ENCODE data around the gene NPS.

NPS gene

GRCh38 chr10:127571386-127571785, 22.3 kb downstream of the NPS start:
- H3K4me1 Mint-ChIP-seq (ENCODE audit: low read depth), result no peaks in the 10 kb centered on the region
- no peaks in the 10 kb centered on the region for H3K27me3 Mint-ChIP-seq (ENCODE audit: low read depth)
- H3K27ac Mint-ChIP-seq, result no peak overlapping the region
- H3K36me3 Mint-ChIP-seq (ENCODE audit: low read depth), result no peaks in the 10 kb centered on the region
- H3K4me3 Mint-ChIP-seq, result no peak overlapping the region
- H3K9me3 Mint-ChIP-seq, result no peaks in the 10 kb centered on the region

GRCh38 chr10:127576051-127576450, 26.9 kb downstream of the NPS start:
- Mint-ChIP-seq H3K36me3 (ENCODE audit: low read depth) (no peaks in the 10 kb centered on the region), H3K27ac (no peak overlapping the region), H3K27me3 (ENCODE audit: low read depth) (no peaks in the 10 kb centered on the region), H3K4me3 (no peak overlapping the region), H3K9me3 (no peaks in the 10 kb centered on the region), H3K4me1 (ENCODE audit: low read depth) (no peaks in the 10 kb centered on the region)

- H3K36me3 Mint-ChIP-seq (ENCODE audit: low read depth), result no peaks in the 10 kb centered on the region
- no peaks in the 10 kb centered on the region for H3K9me3 Mint-ChIP-seq
- no peak overlapping the region for H3K27ac Mint-ChIP-seq
- no peaks in the 10 kb centered on the region for H3K4me1 Mint-ChIP-seq (ENCODE audit: low read depth)
- no peaks in the 10 kb centered on the region for H3K27me3 Mint-ChIP-seq (ENCODE audit: low read depth)
- H3K4me3 Mint-ChIP-seq, result no peak overlapping the region
Measured at GRCh38 chr10:127576740-127577161, 27.6 kb downstream of the NPS start.

GRCh38 chr10:127577376-127578258, 28.5 kb downstream of the NPS start:
- Mint-ChIP-seq H3K9me3 (no peaks in the 10 kb centered on the region), H3K4me1 (ENCODE audit: low read depth) (no peaks in the 10 kb centered on the region), H3K4me3 (no peak overlapping the region), H3K27ac (no peak overlapping the region), H3K36me3 (ENCODE audit: low read depth) (no peaks in the 10 kb centered on the region), H3K27me3 (ENCODE audit: low read depth) (no peaks in the 10 kb centered on the region)

DNA sequence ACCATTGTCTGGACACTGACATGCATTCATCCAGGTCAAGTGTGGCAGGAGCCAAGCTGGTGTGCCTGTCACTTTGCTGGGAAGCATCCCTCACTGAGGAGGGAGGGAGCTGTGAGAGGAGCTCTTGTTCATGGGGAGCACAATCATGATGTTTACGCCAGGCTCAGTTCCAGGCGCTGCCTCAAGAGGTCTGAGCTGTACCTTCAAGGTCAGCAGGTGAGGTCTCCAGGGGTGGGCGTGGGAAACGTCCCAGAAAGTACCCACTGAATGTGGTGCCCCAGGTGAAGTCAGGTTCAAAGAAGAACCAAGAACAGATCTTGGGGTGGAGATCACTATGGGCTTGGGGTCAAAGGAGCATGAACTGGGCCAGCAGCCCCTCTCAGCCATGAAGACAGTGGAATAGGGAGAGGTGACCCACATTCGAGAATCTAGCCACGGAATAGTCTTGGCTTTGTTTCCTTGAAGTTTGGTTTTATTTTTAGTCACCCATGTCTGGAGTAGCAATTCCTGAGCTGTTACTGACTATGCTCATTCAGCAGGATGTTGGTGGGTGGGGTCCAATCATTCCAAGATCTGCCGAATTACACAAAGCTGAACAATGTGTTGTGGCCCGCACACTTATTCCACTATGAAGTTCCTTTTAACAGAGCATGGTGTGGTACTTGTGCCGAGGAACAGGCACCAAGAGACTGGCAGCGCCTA, 29.3 kb downstream of the NPS start:
- no peaks in the 10 kb centered on the region for H3K27me3 Mint-ChIP-seq (ENCODE audit: low read depth)
- H3K27ac Mint-ChIP-seq, result no peak overlapping the region
- no peaks in the 10 kb centered on the region for H3K9me3 Mint-ChIP-seq
- no peak overlapping the region for H3K4me3 Mint-ChIP-seq
- H3K36me3 Mint-ChIP-seq (ENCODE audit: low read depth), result no peaks in the 10 kb centered on the region
- H3K4me1 Mint-ChIP-seq (ENCODE audit: low read depth), result no peaks in the 10 kb centered on the region

DNA sequence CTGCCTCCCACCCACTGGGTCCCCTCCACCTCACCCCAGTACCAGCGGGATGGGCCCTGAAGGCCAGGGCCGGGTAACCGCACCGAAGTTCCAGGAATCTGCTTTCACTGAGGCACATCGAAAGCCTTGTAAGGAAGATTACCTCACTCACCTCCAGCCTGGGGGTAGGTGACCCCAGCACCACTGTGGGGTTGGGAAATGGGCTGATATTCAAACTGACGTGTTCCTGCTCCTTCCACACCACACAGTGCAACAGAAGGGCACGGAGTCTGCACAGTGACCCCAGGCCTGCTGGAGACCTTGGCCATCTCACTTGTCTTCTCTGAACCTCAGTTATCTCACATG, 29.8 kb downstream of the NPS start:
- Mint-ChIP-seq H3K9me3 (no peaks in the 10 kb centered on the region), H3K27ac (no peak overlapping the region), H3K36me3 (ENCODE audit: low read depth) (no peaks in the 10 kb centered on the region), H3K4me1 (ENCODE audit: low read depth) (no peaks in the 10 kb centered on the region), H3K4me3 (no peak overlapping the region), H3K27me3 (ENCODE audit: low read depth) (no peaks in the 10 kb centered on the region)

DNA sequence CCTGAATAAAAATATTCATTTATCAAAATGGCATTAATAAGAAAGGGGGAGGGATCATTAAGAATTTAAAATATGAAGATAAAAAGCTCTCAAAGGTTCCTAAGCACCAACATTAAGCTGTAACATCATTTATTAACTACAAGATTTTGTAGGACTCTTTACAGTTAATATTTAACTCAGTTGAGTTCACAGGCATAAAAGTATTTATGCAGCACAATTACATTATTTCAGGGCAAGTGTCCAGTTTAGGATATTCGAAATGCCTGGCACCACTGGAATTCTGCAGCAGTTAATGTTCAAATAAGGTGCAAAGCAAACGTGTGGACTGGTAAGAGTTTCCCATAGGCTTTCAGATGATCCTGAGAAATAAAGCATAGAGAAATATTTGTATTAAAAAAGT, 30.5 kb downstream of the NPS start:
- no peaks in the 10 kb centered on the region for H3K27me3 Mint-ChIP-seq (ENCODE audit: low read depth)
- no peak overlapping the region for H3K4me3 Mint-ChIP-seq
- no peaks in the 10 kb centered on the region for H3K4me1 Mint-ChIP-seq (ENCODE audit: low read depth)
- no peaks in the 10 kb centered on the region for H3K36me3 Mint-ChIP-seq (ENCODE audit: low read depth)
- no peaks in the 10 kb centered on the region for H3K9me3 Mint-ChIP-seq
- H3K27ac Mint-ChIP-seq, result no peak overlapping the region

DNA sequence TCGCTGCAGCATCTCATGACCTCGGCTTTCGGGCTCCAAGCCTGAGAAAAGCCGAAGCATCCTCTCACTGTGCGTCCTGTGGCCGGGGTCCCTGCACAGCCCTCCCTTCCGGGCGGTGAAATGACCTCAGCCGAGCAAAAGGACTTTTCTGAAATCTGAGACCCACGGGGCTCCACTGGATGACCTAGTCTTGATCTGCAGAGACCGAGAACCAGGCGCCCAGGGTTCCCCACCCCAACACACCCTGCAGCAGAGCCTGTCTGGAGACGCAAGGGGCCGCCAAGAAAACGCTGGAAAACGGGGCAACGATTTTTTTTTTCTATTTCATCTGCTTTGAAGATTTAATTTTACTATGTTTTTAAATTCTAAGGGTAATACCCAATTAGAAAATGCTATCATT, 31.7 kb downstream of the NPS start:
- Mint-ChIP-seq H3K27me3 (ENCODE audit: low read depth) (no peaks in the 10 kb centered on the region), H3K36me3 (ENCODE audit: low read depth) (no peaks in the 10 kb centered on the region), H3K4me1 (ENCODE audit: low read depth) (no peaks in the 10 kb centered on the region), H3K9me3 (no peaks in the 10 kb centered on the region), H3K27ac (no peak overlapping the region), H3K4me3 (no peak overlapping the region)

DNA sequence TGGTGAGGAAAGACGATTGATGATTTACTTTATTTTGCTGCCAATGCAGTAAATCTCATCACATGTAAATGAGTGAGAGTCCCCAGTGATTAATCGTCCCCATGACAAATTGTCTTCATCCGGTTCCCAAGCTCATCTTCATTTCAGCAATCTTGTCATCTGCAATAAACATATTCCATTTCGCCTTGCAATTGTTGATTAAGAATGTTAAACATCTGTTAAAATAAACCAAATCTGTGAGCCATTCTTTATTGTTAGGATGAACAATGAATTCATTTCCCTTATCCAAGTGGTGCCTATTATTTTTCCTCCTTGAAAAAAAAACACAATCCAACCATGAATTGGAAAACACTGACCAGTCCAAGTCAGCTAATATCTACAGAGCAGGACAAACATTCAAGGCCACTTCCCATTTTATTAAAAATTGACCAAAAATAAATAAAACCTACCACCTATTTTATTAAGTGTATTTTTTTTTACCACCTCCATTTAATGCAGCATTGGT, 36.5 kb downstream of the NPS start:
- H3K4me3 Mint-ChIP-seq, result no peak overlapping the region
- no peaks in the 10 kb centered on the region for H3K9me3 Mint-ChIP-seq
- no peak overlapping the region for H3K27ac Mint-ChIP-seq
- H3K27me3 Mint-ChIP-seq (ENCODE audit: low read depth), result no peaks in the 10 kb centered on the region
- no peaks in the 10 kb centered on the region for H3K4me1 Mint-ChIP-seq (ENCODE audit: low read depth)
- no peaks in the 10 kb centered on the region for H3K36me3 Mint-ChIP-seq (ENCODE audit: low read depth)

- no peaks in the 10 kb centered on the region for H3K9me3 Mint-ChIP-seq
Measured at GRCh38 chr10:127587668-127588365, 38.7 kb downstream of the NPS start.

DNA sequence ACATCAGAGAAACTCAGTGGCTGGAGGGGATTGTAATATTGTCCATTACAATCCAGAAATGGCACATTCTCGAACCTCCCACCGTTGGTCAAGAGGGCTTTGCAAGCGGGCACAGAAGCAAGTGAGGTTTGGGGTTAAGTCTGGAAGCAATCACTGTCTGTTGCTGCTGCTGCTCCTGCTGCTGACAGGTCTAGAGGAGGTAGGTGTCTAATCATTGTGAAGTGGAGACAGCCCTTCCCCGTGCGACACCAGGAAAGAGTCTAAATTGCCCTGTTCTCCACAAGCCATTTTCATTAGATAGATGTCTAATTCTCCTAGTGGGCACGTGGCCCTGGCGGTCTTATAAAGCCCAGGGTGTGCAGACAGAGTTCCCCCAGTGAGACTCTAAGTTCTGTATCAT, 43.5 kb downstream of the NPS start:
- Mint-ChIP-seq H3K9me3 (no peaks in the 10 kb centered on the region), H3K27ac (no peak overlapping the region), H3K4me1 (ENCODE audit: low read depth) (no peaks in the 10 kb centered on the region), H3K27me3 (ENCODE audit: low read depth) (no peaks in the 10 kb centered on the region), H3K4me3 (no peak overlapping the region), H3K36me3 (ENCODE audit: low read depth) (no peaks in the 10 kb centered on the region)

More at GRCh38 chr10:127587668-127588365, 38.7 kb downstream of the NPS start:
- Mint-ChIP-seq H3K27ac (no peak overlapping the region), H3K36me3 (ENCODE audit: low read depth) (no peaks in the 10 kb centered on the region), H3K4me3 (no peak overlapping the region), H3K27me3 (ENCODE audit: low read depth) (no peaks in the 10 kb centered on the region), H3K4me1 (ENCODE audit: low read depth) (no peaks in the 10 kb centered on the region)

DNA sequence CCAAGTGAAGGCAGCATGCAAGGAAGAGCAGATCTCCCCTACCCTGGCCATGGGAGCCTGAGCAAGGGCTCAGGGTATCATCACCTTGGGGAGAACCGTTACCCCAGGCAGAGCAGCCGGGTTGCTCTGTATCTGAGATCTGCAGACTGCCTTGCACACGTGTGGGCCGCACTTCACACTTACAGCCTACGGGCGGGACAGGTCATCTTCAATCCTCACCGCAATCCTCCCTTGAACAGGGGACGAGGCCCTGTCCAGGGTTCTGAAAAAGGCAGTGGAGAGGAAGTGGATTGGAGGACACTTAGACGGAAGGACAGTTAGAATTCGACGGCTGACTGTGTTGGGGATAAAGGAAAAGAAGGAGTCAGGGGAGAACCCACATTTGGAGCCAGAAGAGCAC, 51.4 kb downstream of the NPS start:
- H3K27ac Mint-ChIP-seq, result no peak overlapping the region
- H3K27me3 Mint-ChIP-seq (ENCODE audit: low read depth), result no peaks in the 10 kb centered on the region
- no peak overlapping the region for H3K4me3 Mint-ChIP-seq
- no peaks in the 10 kb centered on the region for H3K4me1 Mint-ChIP-seq (ENCODE audit: low read depth)
- H3K36me3 Mint-ChIP-seq (ENCODE audit: low read depth), result no peaks in the 10 kb centered on the region
- no peaks in the 10 kb centered on the region for H3K9me3 Mint-ChIP-seq
